Stomach (tissue), 4 donors: ENCODE measurements around the gene VTI1A.

Experiments
- CTCF ChIP-seq, 7 experiments: fragments of 450-650 bp in 4 of 7; fragments of 200-600 bp in 3 of 7; sonication (generic) in 3 of 7; IDR thresholded peaks; one replicate each; pipeline ENCODE4 v1.5.1; 2016 to 2019; ENCODE audit warnings: antibody characterized with exemption in 7 of 7, control low read depth in 2 of 7, mild to moderate bottlenecking in 1 of 7
- POLR2A ChIP-seq, 4 donors: fragments of 450-650 bp; IDR thresholded peaks; one replicate each; pipeline ENCODE4 v1.6.1; 2016; ENCODE audit warnings: antibody characterized with exemption in 4 of 4, control low read depth in 2 of 4, mild to moderate bottlenecking in 1 of 4, moderate library complexity in 1 of 4
- POLR2AphosphoS5 ChIP-seq, 3 donors: sonication (generic); formaldehyde crosslinking; IDR thresholded peaks; one replicate each; pipeline ENCODE4 v1.6.1; 2016; ENCODE audit warnings: antibody characterized with exemption in 3 of 3

- TF ChIP-seq CTCF (IDR thresholded peaks at IDR 0.05) = no peak
- no peak for TF ChIP-seq POLR2AphosphoS5 (IDR thresholded peaks at IDR 0.05)
- no peak for TF ChIP-seq POLR2A (IDR thresholded peaks at IDR 0.05)
These were observed 299.3 kb downstream of the VTI1A start for GRCh38 chr10:112746329-112746728.
